DND-41 (cell line): ENCODE results near the gene DNER.

Experiments
- ATAC-seq: fragments of 200-7000 bp; cut with Tn5 transposase; 3 replicates; pipeline ENCODE4 v1.9.1; 2021; ENCODE audit warnings: low read depth; ENCODE audit not compliant: insufficient read depth
- DNase-seq: peaks from one replicate; pipeline ENCODE4 v3.0.0-alpha.2; 2020
- H2AFZ ChIP-seq: 2 replicates; pipeline ENCODE4 v1.6.0; 2012; ENCODE audit warnings: low read depth, low read length
- H3K27ac ChIP-seq: 2 replicates; pipeline ENCODE4 v1.5.1; 2012; ENCODE audit warnings: low read length, inconsistent platforms
- H3K27me3 ChIP-seq: fragments of 200-600 bp; sonication (generic); 2 replicates; pipeline ENCODE4 v1.6.0; 2012; ENCODE audit warnings: low read length, mild to moderate bottlenecking, inconsistent platforms; ENCODE audit not compliant: insufficient read depth, poor library complexity
- H3K36me3 ChIP-seq: 2 replicates; pipeline ENCODE4 v1.5.1; 2012; ENCODE audit warnings: low read length, inconsistent platforms; ENCODE audit not compliant: insufficient read depth
- H3K4me1 ChIP-seq: 2 replicates; pipeline ENCODE4 v1.5.1; 2012; ENCODE audit warnings: mild to moderate bottlenecking, low read length; ENCODE audit not compliant: insufficient read depth
- H3K4me2 ChIP-seq: 2 replicates; pipeline ENCODE4 v1.6.0; 2012; ENCODE audit warnings: mild to moderate bottlenecking, moderate library complexity, low read length, inconsistent platforms; ENCODE audit not compliant: insufficient read depth
- H3K4me3 ChIP-seq, 2 experiments: fragments of 200-600 bp in 1 of 2; shearing (Covaris generic) in 1 of 2; 2 replicates each; pipeline ENCODE4 v1.5.1; 2012 to 2016; ENCODE audit warnings: inconsistent platforms in 2 of 2, low read length in 2 of 2, mild to moderate bottlenecking in 2 of 2, low read depth in 1 of 2, moderate library complexity in 1 of 2
- H3K79me2 ChIP-seq: 2 replicates; pipeline ENCODE4 v1.6.0; 2012; ENCODE audit warnings: low read length, inconsistent platforms; ENCODE audit not compliant: insufficient read depth
- H3K9ac ChIP-seq: 2 replicates; pipeline ENCODE4 v1.6.0; 2012; ENCODE audit warnings: low read depth, mild to moderate bottlenecking, inconsistent platforms, low read length, moderate library complexity
- H3K9me3 ChIP-seq: 2 replicates; pipeline ENCODE4 v1.5.1; 2012; ENCODE audit warnings: low read length, moderate library complexity, mild to moderate bottlenecking, inconsistent platforms; ENCODE audit not compliant: insufficient read depth, severe bottlenecking
- H4K20me1 ChIP-seq: 2 replicates; pipeline ENCODE4 v1.6.0; 2012; ENCODE audit warnings: low read length; ENCODE audit not compliant: insufficient read depth
- CTCF ChIP-seq: IDR thresholded peaks from 2 replicates; pipeline ENCODE4 v1.5.1; 2012; ENCODE audit warnings: borderline replicate concordance, low read length, moderate library complexity, mild to moderate bottlenecking; ENCODE audit not compliant: poor library complexity, severe bottlenecking; ENCODE audit errors: extremely low read depth
- EZH2 ChIP-seq: IDR thresholded peaks from 3 replicates; pipeline ENCODE4 v1.6.1; 2012; ENCODE audit warnings: borderline replicate concordance, low read depth, mild to moderate bottlenecking, moderate library complexity, low read length, inconsistent platforms; ENCODE audit not compliant: severe bottlenecking

Gene DNER

GRCh38 chr2:229691631-229692030, 22.7 kb downstream of the DNER start:
- TF ChIP-seq EZH2 (no peak), CTCF (no peak)
- Histone ChIP-seq H3K4me1 (no peaks in the 10 kb centered on the region), H3K36me3 (no peaks in the 10 kb centered on the region), H3K4me3 (no peak overlapping the region), H3K4me2 (no peak overlapping the region), H3K79me2 (no peaks in the 10 kb centered on the region), H2AFZ (no peak overlapping the region), H3K9ac (no peak overlapping the region), H3K27me3 (no peaks in the 10 kb centered on the region), H3K27ac (no peak overlapping the region), H4K20me1 (no peaks in the 10 kb centered on the region), H3K9me3 (no peaks in the 10 kb centered on the region)
- ATAC-seq (no peak), DNase-seq (no peak)

GRCh38 chr2:229689307-229689839, 25.0 kb downstream of the DNER start:
- Histone ChIP-seq H3K36me3 (no peaks in the 10 kb centered on the region), H2AFZ (no peak overlapping the region), H3K9me3 (no peaks in the 10 kb centered on the region), H3K4me1 (no peaks in the 10 kb centered on the region), H3K4me2 (no peak overlapping the region), H3K27ac (no peak overlapping the region), H3K4me3 (no peak overlapping the region), H4K20me1 (no peaks in the 10 kb centered on the region), H3K9ac (no peak overlapping the region), H3K27me3 (no peaks in the 10 kb centered on the region), H3K79me2 (no peaks in the 10 kb centered on the region)
- TF ChIP-seq CTCF (no peak), EZH2 (no peak)
- no peak for DNase-seq
- ATAC-seq, result no peak

- no peaks in the 10 kb centered on the region for H3K36me3 ChIP-seq
- no peaks in the 10 kb centered on the region for H3K4me1 ChIP-seq
- no peaks in the 10 kb centered on the region for H4K20me1 ChIP-seq
- H3K79me2 ChIP-seq, result no peaks in the 10 kb centered on the region
- TF ChIP-seq EZH2 (no peak), CTCF (no peak)
- no peak overlapping the region for H3K4me3 ChIP-seq
- DNase-seq (no peak), ATAC-seq (no peak)
- H3K4me2 ChIP-seq, result no peak overlapping the region
- no peaks in the 10 kb centered on the region for H3K9me3 ChIP-seq
- H3K27ac ChIP-seq, result no peak overlapping the region
- no peak overlapping the region for H2AFZ ChIP-seq
- H3K9ac ChIP-seq, result no peak overlapping the region
- H3K27me3 ChIP-seq, result no peaks in the 10 kb centered on the region
These were observed 26.2 kb downstream of the DNER start for GRCh38 chr2:229688141-229688540.
